AG10803 (cell line): ENCODE results near the gene ANKS1B.

ENCODE experiments used
- DNase-seq: peaks from one replicate; pipeline ENCODE4 v3.0.0; 2010; ENCODE audit warnings: low read depth
- H3K4me3 ChIP-seq: 2 replicates; pipeline ENCODE4 v1.5.1; 2011; ENCODE audit warnings: mild to moderate bottlenecking, low read length, control low read depth
- TF ChIP-seq, protein P1 (sequence below): conservative IDR thresholded peaks from 2 replicates; pipeline ENCODE4 v1.5.1; 2011; ENCODE audit warnings: mild to moderate bottlenecking, low read length, control low read depth, inconsistent platforms

Gene ANKS1B

DNA sequence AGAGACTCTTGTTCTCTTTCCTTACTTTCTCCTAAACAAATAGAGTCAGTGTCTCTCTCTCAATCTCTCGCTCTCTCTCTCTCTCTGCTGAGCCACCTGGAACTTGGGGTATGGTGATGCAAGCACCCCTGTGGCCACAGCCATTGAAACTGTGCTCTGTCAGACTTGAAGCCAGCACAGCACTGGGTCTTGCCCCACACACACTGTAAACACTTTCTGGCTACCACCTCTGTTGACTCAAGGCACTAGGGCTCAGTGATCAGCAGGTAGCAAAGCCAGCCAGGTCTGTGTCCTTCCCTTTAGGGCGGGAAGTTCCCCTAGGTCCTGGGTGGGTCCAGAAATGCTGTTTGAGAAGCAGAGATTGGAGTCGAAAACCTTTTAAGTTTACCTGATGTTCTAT lies 463.1 kb downstream of the ANKS1B start:
- H3K4me3 ChIP-seq: no peak overlapping the region
- TF ChIP-seq, protein P1, sequence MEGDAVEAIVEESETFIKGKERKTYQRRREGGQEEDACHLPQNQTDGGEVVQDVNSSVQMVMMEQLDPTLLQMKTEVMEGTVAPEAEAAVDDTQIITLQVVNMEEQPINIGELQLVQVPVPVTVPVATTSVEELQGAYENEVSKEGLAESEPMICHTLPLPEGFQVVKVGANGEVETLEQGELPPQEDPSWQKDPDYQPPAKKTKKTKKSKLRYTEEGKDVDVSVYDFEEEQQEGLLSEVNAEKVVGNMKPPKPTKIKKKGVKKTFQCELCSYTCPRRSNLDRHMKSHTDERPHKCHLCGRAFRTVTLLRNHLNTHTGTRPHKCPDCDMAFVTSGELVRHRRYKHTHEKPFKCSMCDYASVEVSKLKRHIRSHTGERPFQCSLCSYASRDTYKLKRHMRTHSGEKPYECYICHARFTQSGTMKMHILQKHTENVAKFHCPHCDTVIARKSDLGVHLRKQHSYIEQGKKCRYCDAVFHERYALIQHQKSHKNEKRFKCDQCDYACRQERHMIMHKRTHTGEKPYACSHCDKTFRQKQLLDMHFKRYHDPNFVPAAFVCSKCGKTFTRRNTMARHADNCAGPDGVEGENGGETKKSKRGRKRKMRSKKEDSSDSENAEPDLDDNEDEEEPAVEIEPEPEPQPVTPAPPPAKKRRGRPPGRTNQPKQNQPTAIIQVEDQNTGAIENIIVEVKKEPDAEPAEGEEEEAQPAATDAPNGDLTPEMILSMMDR: no peak
- DNase-seq: no peak

DNA sequence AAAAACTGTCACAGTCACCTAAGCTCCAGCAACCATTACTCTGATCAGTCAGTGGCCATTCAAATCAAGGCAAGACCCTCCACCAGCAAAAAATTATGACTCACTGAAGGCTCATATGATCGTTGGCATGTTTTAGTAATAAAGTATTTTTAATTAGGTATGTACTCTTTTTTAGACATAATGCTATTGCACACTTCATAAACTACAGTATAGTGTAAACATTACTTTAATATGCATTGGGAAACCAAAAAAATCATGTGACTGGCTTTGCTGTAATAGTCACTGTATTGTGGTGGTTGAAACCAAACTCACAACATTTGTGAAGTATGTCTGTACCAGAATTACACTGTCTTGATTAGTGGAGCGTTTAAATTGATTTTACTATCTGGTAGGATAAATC lies 471.7 kb downstream of the ANKS1B start:
- TF ChIP-seq, protein P1: no peak

DNA sequence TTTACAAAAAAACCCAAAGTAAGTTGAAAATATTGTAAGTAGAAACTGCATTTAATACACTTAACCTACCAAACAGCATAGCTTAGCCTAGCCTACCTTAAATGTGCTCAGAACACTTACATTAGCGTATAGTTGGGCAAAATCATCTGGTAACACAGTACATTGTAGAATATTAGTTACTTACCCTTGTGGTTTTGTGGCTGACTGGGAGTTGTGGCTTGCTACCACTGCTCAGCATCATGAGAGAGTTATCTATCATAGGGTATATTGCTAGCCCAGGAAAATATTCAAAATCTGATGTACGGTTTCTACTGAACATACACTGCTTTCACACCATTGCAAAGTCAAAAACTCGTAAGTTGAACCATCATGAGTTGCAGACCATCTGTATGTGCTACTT lies 478.9 kb downstream of the ANKS1B start:
- no peak overlapping the region for H3K4me3 ChIP-seq
- TF ChIP-seq, protein P1: no peak
- no peak for DNase-seq

More for the DNA sequence above, 471.7 kb downstream of the ANKS1B start:
- H3K4me3 ChIP-seq: no peak overlapping the region
- no peak for DNase-seq

DNA sequence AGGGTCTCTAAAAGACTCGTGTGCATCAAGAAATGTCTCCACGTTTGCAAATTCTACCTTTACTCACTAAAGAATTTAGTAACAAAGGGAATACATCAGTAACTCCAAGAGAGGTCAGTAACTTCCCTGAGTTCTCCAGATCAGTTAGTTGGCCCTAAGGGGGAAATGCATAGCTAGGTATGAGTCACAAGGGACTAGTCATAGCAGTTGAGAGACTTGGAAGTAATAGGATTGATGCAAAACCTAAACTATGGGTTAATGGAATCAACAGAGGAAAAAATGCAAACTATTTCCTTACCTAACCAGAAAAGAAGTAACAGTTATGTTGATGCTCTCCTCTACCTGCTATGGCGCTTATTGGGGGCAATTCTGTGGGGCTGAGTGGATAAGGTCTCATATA lies 486.0 kb downstream of the ANKS1B start:
- no peak overlapping the region for H3K4me3 ChIP-seq
- DNase-seq: peak; percentile 61
- TF ChIP-seq, protein P1: no peak

DNA sequence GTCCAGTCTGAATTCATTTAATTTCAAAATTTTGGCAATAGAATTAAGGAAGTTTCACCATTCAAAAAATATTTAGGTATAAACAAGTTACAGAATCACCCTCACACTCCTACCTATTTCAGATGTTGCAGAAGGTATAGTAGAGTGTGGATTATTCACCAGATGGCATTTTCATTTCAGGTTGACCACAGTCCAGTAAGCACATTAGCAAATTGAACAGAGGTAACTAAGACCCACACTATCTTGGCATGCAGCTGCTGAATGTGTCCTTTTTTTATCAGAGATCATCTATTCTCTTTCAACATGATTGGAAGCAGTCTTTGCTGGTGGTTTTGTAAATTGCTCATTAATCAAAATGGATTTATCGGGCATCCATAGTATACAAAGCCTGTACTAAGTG lies 488.9 kb downstream of the ANKS1B start:
- no peak overlapping the region for H3K4me3 ChIP-seq
- TF ChIP-seq, protein P1: no peak
- DNase-seq: no peak

DNA sequence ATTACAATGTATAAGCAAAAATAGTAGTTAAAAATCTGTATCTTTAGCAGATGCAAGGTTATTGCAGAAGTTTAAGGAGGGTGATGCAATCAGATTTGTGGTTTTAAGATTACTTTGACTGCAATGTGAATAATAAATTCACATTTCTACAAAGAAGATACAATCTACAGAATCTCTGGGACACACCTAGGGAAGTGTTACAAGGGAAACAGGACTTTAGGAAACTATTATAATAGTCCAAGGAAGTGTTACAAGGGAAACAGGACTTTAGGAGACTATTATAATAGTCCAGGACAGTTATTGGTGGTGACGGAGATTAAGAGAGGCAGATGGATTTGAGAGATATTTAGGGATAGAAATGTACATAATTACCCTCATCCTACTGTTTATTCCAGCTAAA lies 491.5 kb downstream of the ANKS1B start:
- TF ChIP-seq, protein P1: no peak
- DNase-seq: no peak
- H3K4me3 ChIP-seq: no peak overlapping the region

DNA sequence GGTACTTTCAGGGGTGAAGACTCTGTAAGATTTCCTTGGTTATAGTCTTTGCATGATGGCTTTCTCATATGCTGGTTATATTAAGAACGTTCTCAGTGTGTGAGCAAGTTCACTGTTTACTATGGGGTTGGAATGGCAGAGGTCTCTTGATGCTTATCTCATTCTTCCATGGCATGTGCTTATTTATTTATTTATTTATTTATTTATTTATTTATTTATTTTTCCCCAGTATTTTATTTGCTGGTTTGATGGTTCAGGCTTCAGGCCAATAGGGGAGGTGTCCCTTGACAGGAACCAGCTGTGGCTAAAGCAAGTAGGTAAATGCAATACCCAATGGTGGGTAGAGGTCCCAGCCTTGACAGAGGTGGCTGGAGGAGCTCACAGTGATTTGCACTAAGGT lies 498.5 kb downstream of the ANKS1B start:
- no peak for DNase-seq
- H3K4me3 ChIP-seq: no peak overlapping the region
- TF ChIP-seq, protein P1: no peak
